Inferior parietal cortex (tissue), 1 donor: ENCODE measurements around the gene SPDYE3.
"Not testable (repeated sequence)": the region's sequence is repeated elsewhere in the genome, so short reads cannot be mapped to it uniquely, and the experiment has no call there.

ENCODE experiments used
- DNase-seq: peaks from one replicate; pipeline ENCODE4 v3.0.0-alpha.2; 2016; ENCODE audit errors: extremely low spot score

Gene SPDYE3

DNA sequence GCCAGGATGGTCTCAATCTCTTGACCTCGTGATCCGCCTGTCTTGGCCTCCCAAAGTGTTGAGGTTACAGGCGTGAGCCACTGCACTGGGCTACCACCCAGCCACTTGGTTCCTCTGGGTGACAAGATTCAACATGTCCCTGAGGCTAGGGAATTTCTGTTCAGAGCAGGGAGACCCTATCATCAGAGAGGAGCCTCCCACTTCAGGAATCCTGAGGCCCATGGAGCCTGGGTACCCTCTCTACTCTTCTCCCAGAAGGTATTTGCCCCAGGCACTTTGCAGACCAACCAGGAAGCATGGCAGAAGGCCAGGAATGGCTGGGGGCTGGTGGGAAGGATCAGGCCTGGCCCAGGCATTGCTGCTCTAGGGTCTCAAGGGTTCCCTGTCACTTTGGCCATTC is 19.2 kb upstream of the SPDYE3 start:
- DNase-seq: not testable (repeated sequence)

DNA sequence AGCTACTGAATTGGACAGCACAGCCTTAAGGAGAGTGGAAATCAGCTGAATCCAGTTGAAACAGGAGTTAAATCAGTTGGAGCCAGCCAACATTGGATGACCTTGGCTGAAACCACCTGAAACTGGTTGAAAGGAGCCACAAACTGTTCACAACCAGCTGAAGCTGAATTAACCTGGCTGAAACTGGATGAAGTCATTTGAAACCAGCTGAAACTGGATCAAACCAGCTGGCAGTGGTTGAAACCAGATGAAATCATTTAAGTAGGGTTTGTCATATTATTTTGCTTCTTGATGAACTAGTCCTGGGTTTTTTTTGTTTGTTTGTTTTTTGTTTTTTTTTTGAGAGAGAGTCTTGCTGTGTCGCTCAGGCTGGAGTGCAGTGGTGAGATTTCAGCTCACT is 15.3 kb upstream of the SPDYE3 start:
- DNase-seq: not testable (repeated sequence)

DNA sequence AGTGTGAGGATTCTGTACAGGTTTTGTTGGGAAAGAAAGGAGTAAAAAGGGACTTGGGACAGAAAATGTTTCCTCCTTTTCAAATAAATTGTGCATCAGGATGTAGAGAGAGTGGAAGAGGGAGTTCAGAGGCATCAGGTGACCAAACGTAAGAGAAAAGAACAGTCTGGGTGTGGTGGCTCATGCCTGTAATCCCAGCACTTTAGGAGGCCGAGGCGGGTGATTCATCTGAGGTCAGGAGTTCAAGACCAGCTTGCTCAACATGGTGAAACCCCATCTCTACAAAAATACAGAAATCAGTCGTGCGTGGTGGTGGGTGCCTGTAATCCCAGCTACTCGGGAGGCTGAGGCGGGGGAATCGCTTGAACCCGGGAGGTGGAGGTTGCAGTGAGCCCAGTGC is 12.2 kb upstream of the SPDYE3 start:
- DNase-seq: not testable (repeated sequence)

DNA sequence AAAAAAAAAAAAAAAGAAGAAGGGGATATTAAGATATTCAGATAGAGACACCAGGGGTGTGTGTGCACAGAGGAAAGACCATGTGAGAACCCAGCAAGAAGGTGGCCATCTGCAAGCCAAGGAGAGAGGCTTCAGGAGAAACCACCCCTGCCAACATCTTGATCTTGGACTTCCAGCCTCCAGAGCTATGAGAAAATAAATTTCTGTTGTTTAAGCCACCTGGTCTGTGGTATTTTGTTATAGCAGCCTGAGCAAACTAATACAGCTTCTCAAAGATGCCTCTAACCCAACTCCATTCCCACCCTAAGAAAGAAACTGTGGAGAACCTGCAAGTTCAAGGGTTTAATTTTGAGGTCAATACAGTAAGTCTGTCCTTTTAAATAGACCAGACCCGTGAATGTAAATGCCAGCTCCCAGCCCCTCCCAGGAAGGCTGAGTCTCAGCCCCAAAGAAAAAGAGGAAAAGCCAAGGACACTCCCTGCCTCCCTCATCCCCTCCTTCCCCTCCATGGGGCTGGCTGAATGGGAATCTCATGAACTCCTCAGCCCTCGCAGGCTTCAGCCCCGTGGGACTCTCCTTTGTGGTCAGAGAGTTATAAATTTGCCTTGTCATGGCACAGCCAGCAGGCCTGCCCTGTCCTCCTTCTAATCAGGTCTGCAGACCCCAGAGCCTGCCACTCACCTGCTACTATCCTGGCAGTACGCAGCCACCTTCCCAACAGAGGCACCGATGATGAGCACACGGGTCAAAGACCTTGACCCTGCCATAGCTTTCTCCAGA is 9.5 kb upstream of the SPDYE3 start:
- DNase-seq: not testable (repeated sequence)

DNA sequence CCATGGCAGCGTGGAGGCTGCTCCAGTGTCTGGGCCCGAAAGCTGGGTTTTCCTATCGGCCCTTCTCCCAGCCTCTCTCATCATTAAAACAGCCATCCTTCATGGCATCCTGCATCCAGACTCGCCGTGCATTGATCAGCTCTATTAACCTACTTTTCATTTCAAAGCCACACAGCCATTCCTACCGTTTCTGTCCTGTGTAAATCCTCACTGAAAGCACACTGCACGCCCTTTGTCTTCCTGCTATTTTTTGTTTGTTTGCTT is 8.9 kb upstream of the SPDYE3 start:
- not testable (repeated sequence) for DNase-seq

DNA sequence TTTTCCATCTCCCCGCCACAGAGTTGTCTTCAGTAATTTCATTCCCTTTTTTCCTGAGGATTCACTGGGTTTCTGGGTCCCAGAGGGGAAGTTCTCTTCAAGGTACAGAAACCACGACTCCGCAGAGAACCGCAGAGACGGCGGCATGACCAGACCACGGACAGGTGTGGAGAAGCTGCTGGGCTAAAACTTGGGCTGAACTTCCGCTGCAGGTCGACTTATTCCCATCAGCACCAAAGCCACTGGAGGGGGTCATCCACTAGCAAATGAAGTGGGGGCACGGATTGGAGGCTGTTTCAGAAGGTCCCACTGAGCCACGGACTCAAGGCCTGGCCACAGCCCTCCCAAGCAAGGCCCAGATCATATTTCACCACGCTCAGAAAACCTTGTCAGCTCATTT is 3.0 kb upstream of the SPDYE3 start:
- DNase-seq: not testable (repeated sequence)

DNA sequence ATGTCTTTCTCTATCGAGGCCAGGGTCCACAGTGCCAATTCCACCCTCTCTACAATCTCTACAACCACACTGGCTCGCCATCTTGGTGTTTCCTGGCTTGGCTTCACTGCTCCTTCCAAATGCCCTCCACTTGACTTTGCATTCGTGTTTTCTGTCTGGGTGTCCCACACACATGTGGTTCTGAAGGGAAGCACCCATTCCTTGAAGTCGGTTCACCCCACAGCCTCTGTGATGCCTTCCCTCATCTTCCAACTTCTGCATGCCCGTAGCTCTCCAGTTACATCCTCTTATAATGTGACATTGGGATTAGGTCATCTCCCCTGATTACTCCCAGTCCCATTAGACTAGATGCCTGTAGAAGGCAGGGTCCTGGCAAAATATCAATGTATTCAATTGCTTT is 10.8 kb downstream of the SPDYE3 start:
- not testable (repeated sequence) for DNase-seq

DNA sequence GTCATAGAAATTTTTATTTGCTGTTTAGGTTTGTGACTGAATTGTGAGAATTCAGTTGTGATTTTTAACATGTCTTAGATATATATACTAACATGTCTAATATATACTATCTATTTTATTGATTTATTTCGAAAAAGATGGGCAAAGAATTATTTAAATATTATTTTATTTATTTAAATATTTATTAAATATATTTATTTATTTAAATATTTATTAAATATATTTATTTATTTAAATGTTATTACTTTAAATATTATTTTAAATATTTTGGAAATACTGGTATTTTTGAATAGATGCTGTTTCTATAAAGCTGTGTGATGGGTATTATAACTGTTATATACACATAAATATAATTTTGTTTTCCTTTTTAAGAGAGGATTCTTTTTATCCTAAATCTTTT is 14.1 kb downstream of the SPDYE3 start:
- not testable (repeated sequence) for DNase-seq

DNA sequence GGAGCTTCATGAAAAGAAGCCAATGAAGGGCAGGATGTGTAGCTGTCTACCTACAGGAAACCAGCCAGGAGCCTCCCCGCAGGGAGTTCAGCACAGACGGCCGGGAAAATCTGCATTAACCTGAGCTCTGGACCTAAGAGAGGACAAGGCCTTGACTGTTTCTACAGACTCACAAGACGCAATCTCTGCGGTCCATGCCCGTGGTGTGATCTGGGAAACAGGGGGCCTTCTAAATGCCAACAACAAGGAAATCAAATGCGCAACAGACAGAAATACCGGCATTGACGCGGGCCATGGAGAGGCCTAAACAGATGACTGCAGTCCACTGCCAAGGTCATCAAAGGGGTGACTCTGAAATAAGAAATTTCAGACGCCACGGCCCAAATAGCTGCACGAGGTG is 16.7 kb downstream of the SPDYE3 start:
- DNase-seq: not testable (repeated sequence)

DNA sequence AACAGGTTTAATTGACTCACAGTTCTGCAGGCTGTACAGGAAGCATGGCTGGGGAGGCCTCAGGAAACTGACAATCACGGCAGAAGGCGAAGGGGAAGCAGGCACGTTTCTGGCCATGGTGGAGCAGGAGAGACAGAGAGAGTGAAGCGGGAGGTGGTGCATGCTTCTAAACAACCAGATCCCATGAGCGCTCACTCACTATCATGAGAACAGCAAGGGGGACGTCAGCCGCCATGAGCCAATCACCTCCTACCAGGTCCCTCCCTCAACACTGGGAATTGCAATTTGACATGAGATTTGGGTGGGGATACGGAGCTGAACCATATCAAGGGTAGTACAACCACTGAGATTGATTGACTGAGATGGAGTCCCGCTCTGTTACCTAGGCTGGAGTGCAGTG is 18.2 kb downstream of the SPDYE3 start:
- DNase-seq: not testable (repeated sequence)

DNA sequence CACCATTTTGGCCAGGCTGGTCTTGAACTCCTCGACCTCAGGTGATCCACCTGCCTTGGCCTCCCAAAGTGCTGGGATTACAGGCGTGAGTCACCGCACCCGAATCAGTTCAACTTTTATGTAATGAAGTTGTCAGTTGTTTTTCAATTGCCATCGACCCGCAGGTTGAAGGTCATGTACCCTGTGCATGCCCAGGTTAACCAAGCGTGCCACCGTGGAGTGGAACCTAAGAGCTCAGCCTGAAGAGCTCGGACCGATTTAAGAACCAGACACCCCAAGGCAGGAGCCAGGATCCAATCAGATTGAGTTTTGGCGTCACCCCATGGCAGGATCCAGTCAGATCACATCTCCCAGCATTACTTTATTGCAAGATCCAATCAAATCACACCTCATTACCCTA is 19.4 kb downstream of the SPDYE3 start:
- not testable (repeated sequence) for DNase-seq

DNA sequence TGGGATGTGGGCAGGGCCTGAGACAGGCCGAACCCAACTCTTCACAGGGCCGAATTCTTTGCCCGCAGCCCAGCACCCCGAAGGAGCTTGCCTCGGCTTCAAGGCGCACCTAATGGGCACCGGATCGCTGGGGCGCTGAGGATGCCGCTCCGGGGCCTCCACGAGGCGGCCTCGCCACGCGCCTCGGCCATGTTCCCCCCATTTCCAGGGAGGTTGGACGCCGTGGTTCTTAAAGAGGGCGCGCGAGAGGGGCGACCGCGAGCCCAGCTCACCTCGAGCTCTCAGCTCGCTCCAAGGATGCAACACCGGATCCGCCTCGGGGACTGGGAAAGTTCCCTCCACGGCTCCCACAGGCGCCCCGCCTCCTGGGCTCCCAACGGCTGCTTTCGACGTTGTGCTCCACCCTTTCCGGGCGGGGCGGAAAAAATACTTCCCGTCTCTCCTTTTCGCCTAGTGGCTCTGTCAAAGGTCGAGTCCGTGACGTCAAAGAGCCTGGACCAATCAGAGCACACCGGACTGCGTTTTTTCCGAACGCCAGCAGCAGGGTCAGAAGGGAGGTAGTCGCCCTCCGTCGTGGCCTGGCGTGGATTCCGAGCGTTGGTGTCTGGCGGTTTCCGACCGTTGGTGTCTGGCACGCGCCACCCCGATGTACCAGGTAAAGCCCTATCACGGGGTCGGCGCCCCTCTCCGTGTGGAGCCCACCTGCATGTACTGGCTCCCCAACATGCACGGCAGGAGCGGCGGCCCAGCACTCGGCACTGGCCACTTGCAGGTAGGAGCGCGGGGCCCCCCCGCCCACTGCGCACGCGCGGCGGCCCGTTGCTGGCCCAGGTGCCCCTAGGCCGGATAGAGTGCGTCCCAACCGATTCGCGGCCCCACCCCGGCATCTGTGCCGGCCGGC is 28.3 kb downstream of the SPDYE3 start:
- DNase-seq: peak; percentile 90

DNA sequence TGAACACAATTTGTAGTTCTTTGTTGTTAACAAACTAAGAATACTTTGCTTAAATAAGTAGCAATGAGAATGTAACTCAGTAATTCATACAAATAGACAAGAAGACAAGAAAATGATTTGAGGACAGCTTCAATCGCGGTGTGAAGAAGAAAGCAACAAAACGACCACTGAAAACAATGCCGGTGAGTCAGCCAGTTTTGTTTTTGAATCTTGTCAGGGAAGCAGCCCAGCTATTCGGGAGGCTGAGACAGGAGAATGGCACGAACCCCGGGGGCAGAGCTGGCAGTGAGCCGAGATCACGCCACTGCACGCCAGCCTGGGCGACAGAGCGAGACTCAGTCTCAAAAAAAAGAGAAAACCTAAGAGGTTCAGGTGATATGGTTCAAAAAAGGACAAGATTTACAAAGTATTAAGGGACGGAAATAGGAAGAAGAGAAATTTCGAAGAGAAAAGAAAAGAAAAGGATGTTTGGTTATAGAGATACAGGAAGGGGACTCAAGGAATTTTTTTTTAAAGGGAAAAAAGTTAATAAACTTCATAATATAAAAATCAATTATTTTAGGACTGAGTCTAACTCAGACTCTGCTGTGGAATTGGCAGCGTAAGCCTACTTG is 30.7 kb downstream of the SPDYE3 start:
- DNase-seq: not testable (repeated sequence)

DNA sequence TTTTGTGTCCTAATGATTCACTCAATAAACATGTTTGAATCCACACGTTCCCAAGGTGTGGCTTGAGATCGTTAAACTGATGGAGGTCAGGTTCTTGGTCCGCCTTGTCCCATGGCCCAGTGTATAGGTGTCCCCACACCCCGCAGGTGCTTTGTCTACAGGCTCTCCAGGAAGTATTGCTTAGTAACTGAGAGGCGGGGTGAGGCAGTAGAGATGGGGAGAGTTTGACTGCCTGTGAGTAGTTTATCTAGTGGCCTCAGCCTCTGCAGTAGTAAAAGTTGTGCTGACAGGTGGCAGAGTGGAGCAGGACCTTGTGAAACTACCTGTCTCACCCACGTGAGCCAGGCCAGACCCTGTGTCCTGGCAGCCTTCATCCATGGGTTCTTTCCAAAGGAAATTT is 33.8 kb downstream of the SPDYE3 start:
- not testable (repeated sequence) for DNase-seq

DNA sequence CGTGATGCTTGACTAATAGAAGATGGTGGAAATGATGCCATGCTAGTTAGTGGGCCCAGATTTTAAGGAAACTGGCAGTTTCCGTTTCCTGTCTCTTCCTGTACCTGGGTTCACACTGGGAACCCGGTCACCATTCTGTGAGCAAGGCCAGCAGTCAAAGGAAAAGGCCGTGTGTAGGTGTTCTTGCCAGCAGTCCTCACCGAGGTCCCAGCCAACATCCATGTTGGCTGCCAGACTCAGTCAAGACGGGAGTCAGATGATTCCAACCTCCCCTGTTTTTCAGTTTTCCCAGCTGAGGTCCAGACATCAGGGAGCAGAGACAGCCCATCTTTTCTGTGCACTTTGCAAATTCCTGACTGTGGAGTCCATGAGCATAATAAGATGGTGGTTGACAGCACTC is 35.3 kb downstream of the SPDYE3 start:
- DNase-seq: no peak

DNA sequence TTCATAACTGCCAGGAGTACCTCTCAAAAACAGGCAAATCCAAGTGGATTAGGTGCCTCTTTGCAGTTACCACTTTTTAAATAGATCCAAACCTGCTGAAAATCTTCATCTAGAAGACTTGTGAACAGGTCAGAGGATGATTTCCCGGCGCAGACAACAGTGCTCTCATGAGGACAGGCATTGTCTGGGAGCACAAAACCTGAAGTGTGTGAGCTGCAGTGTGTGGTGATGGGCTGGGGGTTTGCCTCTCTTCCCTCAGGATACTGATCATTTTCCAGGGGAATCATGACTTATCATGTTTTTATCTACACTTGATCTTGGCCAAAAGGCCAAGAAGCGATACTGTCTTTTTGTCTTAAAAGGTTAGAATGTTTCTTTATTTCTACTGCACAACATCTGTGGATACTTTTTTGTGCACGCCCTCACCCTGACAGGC is 36.6 kb downstream of the SPDYE3 start:
- DNase-seq: not testable (repeated sequence)

DNA sequence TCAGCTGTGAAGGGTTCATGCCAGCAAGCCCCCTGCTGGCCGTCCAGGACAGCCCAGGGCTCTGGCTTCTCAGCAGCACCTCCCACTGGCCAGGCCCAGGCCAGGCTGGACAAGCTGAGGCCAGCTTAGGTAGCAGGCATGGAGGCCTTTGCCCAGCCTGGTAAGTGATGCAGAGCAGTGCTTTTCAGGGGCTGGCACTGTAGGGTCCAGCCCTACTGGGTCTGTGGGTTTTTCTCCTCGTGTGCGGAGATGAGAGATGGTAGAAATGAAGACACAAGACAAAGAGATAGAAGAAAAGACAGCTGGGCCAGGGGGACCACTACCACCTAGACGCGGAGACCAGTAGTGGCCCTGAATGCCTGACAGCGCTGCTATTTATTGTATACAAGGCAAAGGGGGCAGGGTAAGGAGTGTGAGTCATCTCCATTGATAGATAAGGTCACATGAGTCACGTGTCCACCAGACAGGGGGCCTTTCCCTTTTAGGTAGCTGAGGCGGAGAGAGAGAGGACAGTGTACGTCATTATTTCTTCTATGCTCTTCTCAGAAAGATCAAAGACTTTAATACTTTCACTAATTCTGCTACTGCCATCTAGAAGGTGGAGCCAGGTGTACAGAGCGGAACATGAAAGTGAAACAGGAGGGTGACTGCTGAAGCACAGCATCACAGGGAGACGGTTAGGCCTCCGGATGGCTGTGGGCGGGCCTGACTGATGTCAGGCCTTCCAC is 37.2 kb downstream of the SPDYE3 start:
- peak; percentile 23 for DNase-seq

DNA sequence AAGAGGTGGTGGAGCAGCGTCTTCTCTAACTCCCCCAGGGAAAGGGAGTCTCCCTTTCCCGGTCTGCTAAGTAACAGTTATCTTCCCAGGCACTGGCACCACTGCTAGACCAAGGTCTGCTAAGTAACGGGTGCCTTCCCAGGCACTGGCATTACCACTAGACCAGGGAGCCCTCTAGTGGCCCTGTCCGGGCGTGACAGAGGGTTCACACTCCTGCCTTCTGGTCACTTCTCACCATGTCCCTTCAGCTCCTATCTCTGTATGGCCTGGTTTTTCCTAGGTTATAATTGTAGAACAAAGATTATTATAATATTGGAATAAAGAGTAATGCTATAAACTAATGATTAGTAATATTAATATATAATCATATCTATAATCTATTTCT is 37.8 kb downstream of the SPDYE3 start:
- peak; percentile 58 for DNase-seq

DNA sequence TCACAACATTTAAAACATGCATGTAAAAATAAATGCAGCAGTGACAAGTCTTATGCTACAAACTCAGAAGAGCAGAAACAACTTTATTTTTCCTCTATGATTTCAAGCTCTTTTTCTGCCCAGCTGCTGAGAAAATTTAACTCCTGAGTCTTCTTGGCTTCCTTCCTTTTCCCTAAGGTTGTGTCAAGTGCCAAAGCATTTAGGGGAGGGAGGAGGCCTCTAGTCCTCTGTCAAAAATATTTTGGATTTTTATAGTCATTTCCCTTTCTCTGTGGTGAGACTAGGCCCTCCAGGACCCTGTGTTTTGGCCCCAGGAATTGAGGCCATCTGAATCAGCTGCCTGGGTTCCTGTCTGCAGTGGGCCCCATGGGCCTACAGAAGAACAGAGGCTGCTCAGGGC is 39.4 kb downstream of the SPDYE3 start:
- DNase-seq: no peak

DNA sequence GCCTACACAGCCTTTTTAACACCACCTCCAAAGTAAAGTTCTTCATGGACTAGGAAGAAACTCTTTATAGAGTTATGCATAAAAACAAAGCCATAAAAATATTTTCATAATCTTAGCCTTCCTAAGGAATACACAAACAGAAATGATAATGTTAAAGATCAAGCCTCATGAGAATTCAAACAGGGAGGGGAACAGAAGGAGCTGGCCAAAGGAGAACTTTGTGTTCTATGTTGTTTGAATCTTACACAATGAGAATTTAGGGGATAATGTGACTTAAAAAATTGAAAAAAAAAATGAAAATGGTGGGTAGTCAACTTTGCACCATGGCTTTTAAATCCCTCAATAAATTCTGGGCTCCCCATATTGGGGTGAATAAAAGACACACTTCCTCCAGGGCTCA is 41.3 kb downstream of the SPDYE3 start:
- no peak for DNase-seq

DNA sequence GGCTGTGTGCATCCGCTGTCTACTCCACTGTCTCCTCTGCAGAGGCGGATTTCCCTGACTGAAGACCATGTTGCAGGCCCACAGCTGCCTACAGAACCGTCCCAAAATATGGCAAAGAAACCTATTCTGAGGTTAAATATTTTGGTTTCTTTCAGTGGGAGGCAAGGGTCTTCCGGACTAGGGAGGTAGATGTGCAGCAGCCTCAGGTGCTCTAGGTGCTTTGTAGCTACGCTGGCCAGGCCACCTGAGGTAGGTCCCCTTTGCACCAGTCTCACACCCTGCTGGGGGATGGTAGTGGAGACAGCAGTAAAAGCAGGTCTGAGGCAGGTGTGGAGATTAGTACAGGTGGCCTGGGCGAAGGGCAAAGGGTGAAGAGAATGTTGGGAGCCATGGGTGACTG is 42.3 kb downstream of the SPDYE3 start:
- DNase-seq: no peak

DNA sequence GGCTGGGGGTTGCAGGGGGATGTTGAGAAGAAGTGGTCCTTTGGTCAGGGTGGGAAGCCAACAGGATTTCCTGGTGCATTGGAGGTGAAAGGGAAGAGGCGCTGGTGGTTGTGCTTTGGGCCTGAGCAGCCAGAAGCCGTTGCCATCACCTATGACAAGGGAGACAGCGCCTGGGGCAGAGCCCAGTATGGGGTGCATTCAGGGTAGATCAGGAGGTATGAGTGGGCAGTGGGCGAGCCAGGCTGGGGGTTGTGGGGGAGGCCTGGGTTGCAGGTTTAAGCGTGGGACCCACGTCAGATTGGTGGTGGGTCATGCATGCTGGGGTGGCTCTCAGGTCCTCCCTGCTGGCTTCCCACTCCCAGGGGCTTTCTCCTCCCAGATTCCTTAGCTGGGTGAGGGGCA is 44.2 kb downstream of the SPDYE3 start:
- no peak for DNase-seq
